K562 (cell line): ENCODE data around the gene MDN1. TPM values are rescaled to one million over a fixed set of nuclear protein-coding genes. Genes with fewer than 3 reads are reported as not detected.

Experiments used
- CBX1 ChIP-seq: sonication (generic); IDR thresholded peaks from 2 replicates; pipeline ENCODE4 v1.6.1; 2016; ENCODE audit warnings: antibody characterized with exemption, low read depth, mild to moderate bottlenecking
- COPS2 ChIP-seq: fragments of 450-650 bp; conservative IDR thresholded peaks from 2 replicates; pipeline ENCODE4 v1.6.1; 2016; ENCODE audit warnings: mild to moderate bottlenecking, moderate library complexity
- FOXA3 ChIP-seq, 2 experiments: fragments of 450-650 bp in 1 of 2; sonication (generic) in 1 of 2; formaldehyde crosslinking; IDR thresholded peaks in 1 of 2; conservative IDR thresholded peaks in 1 of 2; 2 replicates each; pipeline versions ENCODE4 v1.4.0 to v1.8.0; 2020 to 2022; ENCODE audit warnings: mild to moderate bottlenecking in 2 of 2, missing genetic modification reagents in 1 of 2
- GTF2A2 ChIP-seq: IDR thresholded peaks from 2 replicates; pipeline ENCODE4 v1.6.1; 2016; ENCODE audit warnings: mild to moderate bottlenecking, missing genetic modification characterization, missing compliant biosample characterization
- GTF3C2 ChIP-seq: IDR thresholded peaks from 3 replicates; pipeline ENCODE4 v1.6.1; 2011; ENCODE audit warnings: borderline replicate concordance, mild to moderate bottlenecking, moderate library complexity; ENCODE audit not compliant: insufficient read length; ENCODE audit errors: extremely low read depth
- HINFP ChIP-seq: fragments of 450-650 bp; conservative IDR thresholded peaks from 2 replicates; pipeline ENCODE4 v1.6.1; 2016; ENCODE audit warnings: missing genetic modification characterization, low read depth, mild to moderate bottlenecking, control low read depth, missing compliant biosample characterization
- MAFF ChIP-seq: IDR thresholded peaks from 2 replicates; pipeline ENCODE4 v1.6.1; 2012; ENCODE audit warnings: low read length, improper control_type of control experiment
- MAFG ChIP-seq: fragments of 450-650 bp; conservative IDR thresholded peaks from 2 replicates; pipeline ENCODE4 v1.6.1; 2016; ENCODE audit warnings: missing genetic modification characterization, missing compliant biosample characterization
- MCM2 ChIP-seq: fragments of 450-650 bp; IDR thresholded peaks from 2 replicates; pipeline ENCODE4 v1.6.1; 2017; ENCODE audit warnings: low read depth, mild to moderate bottlenecking
- RBM14 ChIP-seq: fragments of 200-400 bp; formaldehyde crosslinking; IDR thresholded peaks from 2 replicates; pipeline ENCODE4 v1.6.1; 2018; ENCODE audit warnings: low read depth, mild to moderate bottlenecking, low read length, moderate library complexity, borderline replicate concordance; ENCODE audit not compliant: insufficient read depth
- SNIP1 ChIP-seq: fragments of 450-650 bp; IDR thresholded peaks from 2 replicates; pipeline ENCODE4 v1.7.1; 2017; ENCODE audit warnings: low read depth, mild to moderate bottlenecking
- SPI1 ChIP-seq: IDR thresholded peaks from 2 replicates; pipeline ENCODE4 v1.6.1; 2011; ENCODE audit warnings: low read depth, low read length, control low read depth, borderline replicate concordance
- TAF7 ChIP-seq: fragments of 450-650 bp; IDR thresholded peaks from 2 replicates; pipeline ENCODE4 v1.6.1; 2016; ENCODE audit warnings: missing genetic modification characterization, missing compliant biosample characterization
- ZBTB2 ChIP-seq: fragments of 450-650 bp; IDR thresholded peaks from 2 replicates; pipeline ENCODE4 v1.6.1; 2016; ENCODE audit warnings: antibody characterized with exemption
- ZC3H11A ChIP-seq: IDR thresholded peaks from 2 replicates; pipeline ENCODE4 v1.6.1; 2012; ENCODE audit warnings: low read depth, low read length, improper control_type of control experiment
- ZC3H8 ChIP-seq: fragments of 450-650 bp; IDR thresholded peaks from 2 replicates; pipeline ENCODE4 v1.6.1; 2017
- ZFP36 ChIP-seq: fragments of 150-350 bp; IDR thresholded peaks from 2 replicates; pipeline ENCODE4 v1.6.1; 2018; ENCODE audit warnings: low read length, low read depth; ENCODE audit not compliant: partially characterized antibody
- ZNF445 ChIP-seq: fragments of 250-450 bp; sonication (Bioruptor Pico); IDR thresholded peaks from 2 replicates; pipeline ENCODE4 v1.4.0; 2020; ENCODE audit warnings: low read depth, mild to moderate bottlenecking, moderate library complexity
- ZNF75A ChIP-seq: fragments of 450-650 bp; formaldehyde crosslinking; IDR thresholded peaks from 2 replicates; pipeline ENCODE4 v1.4.0; 2020; ENCODE audit warnings: mild to moderate bottlenecking
- polyA plus RNA-seq, 8 experiments: library from polyadenylated mRNA; depleted of rRNA in 4 of 8; stranded (reverse) in 5 of 8; unstranded in 3 of 8; fragments of >200 nt; fragmentation: Nextera tagmentation in 2 of 8; fragmentation: Illumina TruSeq in 1 of 8; extraction: Ambion mirVana in 2 of 8; extraction: Trizol in 1 of 8; gene quantifications; 2 replicates each; pipeline versions ENCODE4 v1.2.1 to v1.2.3, GENCODE V29; 2011 to 2014; ENCODE audit warnings: inconsistent platforms in 1 of 8, missing spikeins in 1 of 8
- total RNA-seq, 7 experiments: library from RNA; depleted of rRNA in 6 of 7; stranded (reverse); fragments of >200 nt in 6 of 7; fragmentation: Illumina TruSeq in 2 of 7; extraction: Trizol in 2 of 7; gene quantifications; 2 replicates each; pipeline versions ENCODE4 v1.2.1 to v1.2.3, GENCODE V29; 2011 to 2021; ENCODE audit warnings: low replicate concordance in 1 of 7
- TF ChIP-seq, protein P1 (sequence below): fragments of 450-650 bp; conservative IDR thresholded peaks from 2 replicates; pipeline ENCODE4 v1.6.1; 2016; ENCODE audit warnings: missing genetic modification characterization, low read depth, mild to moderate bottlenecking, missing compliant biosample characterization, moderate library complexity

MDN1 gene
- total and polyA plus RNA-seq, 9 of the 15 experiments (the other 6 are each of a cell fraction or from before 2014, with no cell fraction given) = 25.6 to 93.6 (median 43.0) TPM

DNA sequence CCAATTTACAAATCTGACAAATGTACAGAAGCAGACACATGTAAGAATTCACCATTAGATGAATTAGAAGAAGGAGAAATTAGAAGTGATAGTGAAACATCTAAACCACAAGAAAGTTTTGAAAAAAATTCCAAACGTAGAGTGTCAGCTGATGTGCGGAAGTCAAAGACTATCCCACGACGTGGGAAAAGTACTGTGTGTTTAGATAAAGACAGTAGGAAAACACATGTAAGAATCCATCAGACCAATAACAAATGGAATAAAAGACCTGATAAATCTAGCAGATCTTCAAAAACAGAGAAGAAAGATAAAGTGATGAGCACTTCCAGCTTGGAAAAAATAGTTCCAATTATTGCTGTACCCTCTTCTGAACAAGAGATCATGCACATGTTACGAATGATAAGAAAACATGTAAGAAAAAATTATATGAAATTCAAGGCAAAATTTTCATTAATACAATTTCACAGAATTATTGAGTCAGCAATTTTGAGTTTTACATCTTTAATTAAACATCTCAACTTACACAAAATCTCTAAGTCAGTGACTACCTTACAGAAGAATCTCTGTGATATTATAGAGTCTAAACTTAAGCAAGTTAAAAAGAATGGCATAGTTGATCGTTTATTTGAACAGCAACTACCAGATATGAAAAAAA lies 46.6 kb upstream of the MDN1 start (continued):
- TF ChIP-seq TAF7 (tag) (no peak), COPS2 (no peak), GTF3C2 (no peak), ZNF75A (peak; percentile 99), SPI1 (no peak), SNIP1 (no peak), ZC3H11A (no peak), ZBTB2 (no peak), MAFG (tag) (peak; percentile 75), FOXA3 (CRISPR knock-in tag; conservative IDR thresholded peaks at IDR 0.05 in 1 of 2, IDR thresholded peaks at IDR 0.05 in 1 of 2) (no peak), GTF2A2 (no peak), RBM14 (no peak), MCM2 (no peak), ZNF445 (CRISPR knock-in tag) (no peak), HINFP (no peak), CBX1 (no peak), ZC3H8 (no peak), ZFP36 (no peak), MAFF (peak; percentile 88)
- TF ChIP-seq, protein P1, sequence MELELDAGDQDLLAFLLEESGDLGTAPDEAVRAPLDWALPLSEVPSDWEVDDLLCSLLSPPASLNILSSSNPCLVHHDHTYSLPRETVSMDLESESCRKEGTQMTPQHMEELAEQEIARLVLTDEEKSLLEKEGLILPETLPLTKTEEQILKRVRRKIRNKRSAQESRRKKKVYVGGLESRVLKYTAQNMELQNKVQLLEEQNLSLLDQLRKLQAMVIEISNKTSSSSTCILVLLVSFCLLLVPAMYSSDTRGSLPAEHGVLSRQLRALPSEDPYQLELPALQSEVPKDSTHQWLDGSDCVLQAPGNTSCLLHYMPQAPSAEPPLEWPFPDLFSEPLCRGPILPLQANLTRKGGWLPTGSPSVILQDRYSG (tag) = no peak
